ENCODE measurements around the gene SPACA4.

DNA sequence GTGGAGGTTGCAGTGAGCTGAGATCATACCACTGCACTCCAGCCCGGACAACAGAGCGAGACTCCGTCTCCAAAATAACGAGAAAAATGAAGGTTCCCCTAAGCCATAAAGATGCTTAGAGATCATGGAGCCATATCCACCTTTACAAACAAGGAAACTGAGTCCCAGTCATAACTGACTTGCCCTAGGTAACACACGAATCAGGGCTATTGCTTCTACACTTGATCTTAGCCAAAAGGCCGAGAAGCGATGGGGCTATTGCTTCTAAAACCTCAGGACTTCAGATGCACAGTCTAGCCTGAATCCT lies 27.4 kb downstream of the SPACA4 start:
- TF ChIP-seq, protein P1, sequence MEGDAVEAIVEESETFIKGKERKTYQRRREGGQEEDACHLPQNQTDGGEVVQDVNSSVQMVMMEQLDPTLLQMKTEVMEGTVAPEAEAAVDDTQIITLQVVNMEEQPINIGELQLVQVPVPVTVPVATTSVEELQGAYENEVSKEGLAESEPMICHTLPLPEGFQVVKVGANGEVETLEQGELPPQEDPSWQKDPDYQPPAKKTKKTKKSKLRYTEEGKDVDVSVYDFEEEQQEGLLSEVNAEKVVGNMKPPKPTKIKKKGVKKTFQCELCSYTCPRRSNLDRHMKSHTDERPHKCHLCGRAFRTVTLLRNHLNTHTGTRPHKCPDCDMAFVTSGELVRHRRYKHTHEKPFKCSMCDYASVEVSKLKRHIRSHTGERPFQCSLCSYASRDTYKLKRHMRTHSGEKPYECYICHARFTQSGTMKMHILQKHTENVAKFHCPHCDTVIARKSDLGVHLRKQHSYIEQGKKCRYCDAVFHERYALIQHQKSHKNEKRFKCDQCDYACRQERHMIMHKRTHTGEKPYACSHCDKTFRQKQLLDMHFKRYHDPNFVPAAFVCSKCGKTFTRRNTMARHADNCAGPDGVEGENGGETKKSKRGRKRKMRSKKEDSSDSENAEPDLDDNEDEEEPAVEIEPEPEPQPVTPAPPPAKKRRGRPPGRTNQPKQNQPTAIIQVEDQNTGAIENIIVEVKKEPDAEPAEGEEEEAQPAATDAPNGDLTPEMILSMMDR (conservative IDR thresholded peaks at IDR 0.05; ENCODE audit: low read length): no peak
- TF ChIP-seq EZH2phosphoT487 (IDR thresholded peaks at IDR 0.05; ENCODE audit: borderline replicate concordance): no peak
